Right forelimb (tissue), 1 donor: Measurements from ENCODE around the gene PON3.

Source experiments
- DNase-seq: peaks from one replicate; pipeline ENCODE4 v3.0.0-alpha.2; 2018

Gene PON3

DNA sequence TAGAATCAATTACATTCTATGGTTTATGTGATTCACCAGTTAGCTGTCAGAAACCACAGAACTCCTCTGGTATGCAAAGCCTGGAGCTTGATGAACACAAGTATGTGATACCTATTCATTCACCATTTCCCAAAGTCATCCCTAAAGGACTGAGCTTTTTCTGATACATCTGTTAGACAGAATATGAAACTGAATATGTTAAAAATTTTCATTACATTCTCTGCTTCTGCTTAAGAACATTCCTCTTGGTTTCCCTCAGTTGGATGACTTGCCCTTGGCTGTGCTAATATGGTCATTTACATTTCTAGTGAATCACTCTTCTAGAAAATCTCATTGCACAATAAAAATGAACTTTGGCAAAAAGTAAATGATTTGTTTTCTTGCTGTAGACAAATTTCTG lies 61.1 kb downstream of the PON3 start:
- no peak for DNase-seq

DNA sequence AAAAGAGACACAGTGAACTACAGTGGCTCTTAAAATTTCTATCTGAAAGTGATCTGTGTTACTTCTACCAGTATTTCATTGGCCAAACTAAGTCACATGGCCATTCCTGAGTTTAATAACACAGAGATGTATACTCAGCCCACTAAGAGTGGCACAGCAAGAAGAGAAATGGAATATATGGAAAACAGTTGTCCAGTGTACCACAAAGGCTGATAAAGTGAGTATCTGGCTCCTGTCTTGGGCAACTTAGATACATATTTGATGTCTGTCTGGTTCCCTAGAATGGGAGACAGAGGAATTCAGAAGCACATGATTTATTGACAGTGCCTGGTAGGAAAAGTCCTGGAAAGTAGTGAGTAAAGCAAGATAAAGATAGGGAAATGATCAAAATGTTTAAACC lies 61.7 kb downstream of the PON3 start:
- no peak for DNase-seq

DNA sequence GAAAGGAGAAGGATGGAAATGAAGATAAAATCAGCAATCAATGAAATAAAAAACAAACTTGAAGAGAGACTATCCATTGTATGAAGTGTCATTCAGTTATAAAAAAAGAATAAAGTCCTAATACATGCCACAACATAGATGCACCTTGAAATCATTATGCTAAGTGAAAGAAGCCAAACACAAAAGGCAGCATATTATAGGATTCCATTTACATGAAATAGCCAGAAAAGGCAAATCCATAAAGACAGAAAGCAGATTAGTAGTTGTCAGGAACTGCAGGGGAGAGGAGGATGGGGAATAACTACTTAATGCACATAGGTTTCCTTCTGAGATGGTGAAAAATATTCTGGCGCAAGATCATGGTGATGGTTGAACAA lies 65.2 kb downstream of the PON3 start:
- no peak for DNase-seq

DNA sequence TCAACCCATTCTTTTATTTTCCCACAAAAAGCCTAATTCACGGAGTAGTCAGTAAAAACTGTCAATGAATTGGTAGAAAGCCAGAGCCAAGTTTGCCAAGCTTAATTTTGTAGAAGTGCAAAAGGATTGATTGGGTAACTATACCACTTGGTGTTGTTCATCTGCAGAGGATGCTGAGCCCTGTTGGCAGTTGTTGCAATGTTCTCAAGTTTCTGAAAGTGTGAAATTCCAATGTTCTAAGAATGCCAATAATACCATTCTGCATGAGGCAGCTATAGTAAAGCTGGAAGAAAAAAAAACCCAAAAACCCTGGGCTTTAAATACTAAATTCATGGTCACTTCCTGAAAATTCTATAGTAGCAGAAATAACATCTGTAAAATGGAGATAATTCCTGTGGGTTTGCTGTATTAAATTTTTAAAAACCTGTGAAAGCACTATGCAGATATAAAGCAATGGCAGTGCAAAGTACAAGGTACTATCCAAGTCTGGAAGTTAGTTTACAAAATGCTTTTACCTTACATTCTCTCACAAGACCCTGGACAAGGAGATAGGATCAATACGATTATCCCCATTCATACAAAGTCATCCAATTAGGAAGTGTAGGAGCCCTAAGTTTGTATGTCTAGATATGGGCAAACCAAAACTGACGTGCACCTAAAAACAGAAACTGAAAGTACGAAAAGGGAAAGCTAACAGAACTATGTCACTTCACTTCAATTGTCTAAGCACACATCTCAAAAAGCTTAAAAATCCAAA lies 65.8 kb downstream of the PON3 start:
- no peak for DNase-seq

DNA sequence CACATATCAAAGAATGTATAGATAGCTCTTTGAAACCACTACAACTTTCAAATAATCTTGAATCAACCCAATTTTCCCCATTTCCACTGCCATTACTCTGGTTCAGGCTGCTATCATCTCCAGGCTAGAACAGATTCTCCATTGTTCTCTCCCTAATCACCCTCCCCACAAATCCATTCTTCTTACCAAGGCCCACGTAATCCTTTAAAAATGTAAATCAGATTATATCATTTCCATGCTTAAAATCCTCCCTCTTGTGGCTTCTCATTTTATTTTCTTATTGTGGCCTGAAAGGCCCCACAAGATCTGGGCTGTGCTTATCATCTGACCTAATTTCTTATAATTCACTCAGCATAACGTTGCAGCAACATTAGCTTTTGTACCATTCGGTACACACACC lies 68.8 kb downstream of the PON3 start:
- no peak for DNase-seq

DNA sequence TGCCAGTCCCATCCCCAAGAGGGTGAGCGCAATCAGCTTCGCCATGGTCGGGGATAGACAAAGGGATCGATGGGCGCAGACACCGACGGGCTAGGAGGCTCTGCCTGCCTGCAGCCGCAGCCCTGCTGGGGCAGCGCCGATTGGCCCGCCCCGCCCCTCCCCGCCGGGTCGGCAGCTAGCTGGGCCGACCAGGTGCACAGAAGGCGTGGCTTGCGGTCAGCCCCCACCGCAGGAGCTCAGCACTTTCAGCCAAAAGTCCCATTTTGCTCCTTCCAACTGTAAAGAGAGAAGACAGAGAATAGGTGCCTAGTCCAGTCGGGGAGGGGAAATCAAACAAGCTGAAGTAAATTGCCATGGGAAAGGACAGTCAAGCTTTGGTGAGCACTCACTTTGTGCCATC lies 71.7 kb downstream of the PON3 start, which contains the start of gene PON1:
Gene PON1 (minus strand): TSS at position 102 of the 400 bp plus-strand sequence. CDS start 57 bp downstream, at position 45.
- no peak for DNase-seq

- DNase-seq, result no peak
Measured at GRCh38 chr7:95323410-95324129, 72.6 kb downstream of the PON3 start.

GRCh38 chr7:95322854-95323253 lies 73.3 kb downstream of the PON3 start:
- no peak for DNase-seq

DNA sequence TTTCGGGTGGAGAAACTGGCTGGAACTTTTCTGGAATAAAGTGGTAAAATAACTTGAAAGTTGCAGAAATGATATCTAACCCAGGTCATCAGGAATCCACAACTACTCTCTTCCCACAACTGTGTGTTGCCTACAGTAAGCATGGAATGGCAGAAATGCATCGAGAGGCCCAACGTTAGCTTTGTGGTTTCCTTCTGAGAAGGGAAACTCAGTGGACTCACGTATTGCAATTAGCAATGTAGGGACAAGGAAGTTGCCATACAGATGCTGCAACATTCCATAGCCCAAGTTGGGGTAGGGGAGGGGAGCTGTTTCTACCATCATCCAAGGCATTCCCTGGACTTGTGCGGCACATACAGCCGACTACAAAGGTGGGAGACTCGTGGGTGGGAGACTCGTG lies 73.8 kb downstream of the PON3 start:
- DNase-seq, result no peak

- no peak for DNase-seq
Measured at GRCh38 chr7:95321720-95322119, 74.5 kb downstream of the PON3 start.

DNA sequence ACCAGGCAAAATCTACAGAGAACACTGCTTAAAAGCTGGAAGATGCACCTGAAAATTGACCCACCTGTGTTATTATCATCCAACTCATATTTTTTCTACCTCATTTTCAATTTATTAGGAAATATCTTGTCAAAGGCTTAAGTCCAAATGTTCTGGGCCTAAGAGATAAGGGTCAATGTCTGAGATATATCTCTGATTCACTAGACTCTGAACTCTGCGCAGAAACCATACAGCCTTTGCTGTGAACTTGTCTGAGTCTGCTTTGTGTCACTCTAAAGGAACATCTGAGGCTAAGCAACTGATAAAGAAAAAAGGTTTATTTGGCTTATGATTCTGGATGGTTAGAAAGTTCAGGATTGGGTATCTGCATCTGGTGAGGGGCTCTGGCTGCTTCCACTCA lies 75.5 kb downstream of the PON3 start:
- DNase-seq, result no peak

GRCh38 chr7:95319570-95319969 lies 76.6 kb downstream of the PON3 start:
- no peak for DNase-seq

- DNase-seq, result no peak
Measured at GRCh38 chr7:95318501-95319100, 77.6 kb downstream of the PON3 start.

DNA sequence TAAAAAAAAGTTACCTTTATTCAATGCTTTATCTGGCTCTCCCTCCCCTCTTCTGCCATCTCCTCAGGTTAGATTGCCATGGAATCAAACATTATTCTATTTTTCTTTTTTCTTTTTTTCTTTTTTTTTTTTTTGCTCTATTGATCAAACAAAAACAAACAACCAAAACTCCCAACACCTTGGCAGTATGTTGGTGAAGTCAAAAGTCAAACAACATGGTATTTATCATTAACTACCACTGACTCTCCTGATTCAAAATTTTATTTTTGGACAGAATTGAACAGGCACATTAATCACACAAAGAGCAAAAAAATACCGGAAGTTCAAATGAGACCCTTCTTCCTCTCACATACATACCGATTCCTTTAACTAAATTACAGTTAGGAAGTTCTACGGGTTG lies 78.2 kb downstream of the PON3 start:
- no peak for DNase-seq

- DNase-seq, result no peak
Measured at GRCh38 chr7:95317546-95317945, 78.6 kb downstream of the PON3 start.

- DNase-seq, result no peak
Measured at GRCh38 chr7:95316588-95316987, 79.6 kb downstream of the PON3 start.

DNA sequence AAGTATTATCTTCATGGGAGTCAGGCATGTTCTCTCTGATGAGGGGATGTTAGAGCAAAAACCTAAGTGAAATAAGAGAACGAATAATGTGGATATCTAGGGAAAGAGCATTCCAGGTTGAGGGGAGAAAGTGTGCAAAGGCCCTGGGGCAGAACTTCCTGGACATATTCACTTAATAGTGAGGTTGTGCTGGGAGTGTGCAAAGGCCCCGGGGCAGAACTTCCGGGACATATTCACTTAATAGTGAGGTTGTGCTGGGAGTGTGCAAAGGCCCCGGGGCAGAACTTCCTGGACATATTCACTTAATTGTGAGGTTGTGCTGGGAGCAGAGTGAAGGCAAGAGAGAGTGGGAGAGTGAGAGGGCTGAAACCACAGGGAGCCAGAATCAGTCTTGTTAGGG lies 83.6 kb downstream of the PON3 start:
- no peak for DNase-seq

GRCh38 chr7:95311389-95311788 lies 84.8 kb downstream of the PON3 start:
- no peak for DNase-seq

GRCh38 chr7:95309951-95310350 lies 86.2 kb downstream of the PON3 start:
- no peak for DNase-seq
